ENCODE measurements around the gene RER1.

The RER1 gene

DNA sequence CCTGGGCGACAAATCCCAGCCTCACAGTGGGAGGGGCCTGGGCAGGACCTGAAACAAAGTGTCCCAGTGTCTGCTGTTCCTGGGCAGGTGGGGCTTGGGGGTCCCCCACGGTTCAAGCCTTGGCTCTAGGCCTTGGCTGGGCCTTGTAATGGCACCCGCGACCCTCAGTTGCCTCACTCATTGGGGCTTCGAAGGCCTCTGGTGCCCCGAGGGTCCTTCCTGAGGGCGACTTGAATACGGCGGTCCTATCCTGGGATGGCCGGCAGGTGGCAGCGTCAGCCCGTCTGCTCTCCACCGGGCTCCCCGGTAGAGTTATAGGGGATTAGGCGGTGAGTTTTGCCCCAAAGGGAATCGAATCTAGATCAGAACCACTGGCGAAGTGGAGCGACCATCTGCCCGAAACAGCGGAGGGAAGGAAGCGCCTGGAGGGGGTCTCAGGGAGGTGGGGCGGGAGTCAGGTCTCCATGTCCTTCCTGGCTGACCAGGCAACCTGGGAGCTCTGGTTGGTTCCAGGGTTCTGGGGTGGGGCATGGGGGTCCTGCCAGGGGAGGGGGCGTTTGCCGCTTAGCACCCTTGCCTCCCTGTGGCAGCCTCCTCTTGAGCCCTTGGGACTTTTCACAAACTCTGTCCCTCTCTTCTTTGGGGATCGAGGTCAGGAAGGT is 22.8 kb downstream of the RER1 start:
- H3K4me3 ChIP-seq (ENCODE audit: low read depth, low read length): peak overlapping the region; percentile 85
- DNase-seq (ENCODE audit: low read depth): peak; percentile 84
- TF ChIP-seq, protein P1, sequence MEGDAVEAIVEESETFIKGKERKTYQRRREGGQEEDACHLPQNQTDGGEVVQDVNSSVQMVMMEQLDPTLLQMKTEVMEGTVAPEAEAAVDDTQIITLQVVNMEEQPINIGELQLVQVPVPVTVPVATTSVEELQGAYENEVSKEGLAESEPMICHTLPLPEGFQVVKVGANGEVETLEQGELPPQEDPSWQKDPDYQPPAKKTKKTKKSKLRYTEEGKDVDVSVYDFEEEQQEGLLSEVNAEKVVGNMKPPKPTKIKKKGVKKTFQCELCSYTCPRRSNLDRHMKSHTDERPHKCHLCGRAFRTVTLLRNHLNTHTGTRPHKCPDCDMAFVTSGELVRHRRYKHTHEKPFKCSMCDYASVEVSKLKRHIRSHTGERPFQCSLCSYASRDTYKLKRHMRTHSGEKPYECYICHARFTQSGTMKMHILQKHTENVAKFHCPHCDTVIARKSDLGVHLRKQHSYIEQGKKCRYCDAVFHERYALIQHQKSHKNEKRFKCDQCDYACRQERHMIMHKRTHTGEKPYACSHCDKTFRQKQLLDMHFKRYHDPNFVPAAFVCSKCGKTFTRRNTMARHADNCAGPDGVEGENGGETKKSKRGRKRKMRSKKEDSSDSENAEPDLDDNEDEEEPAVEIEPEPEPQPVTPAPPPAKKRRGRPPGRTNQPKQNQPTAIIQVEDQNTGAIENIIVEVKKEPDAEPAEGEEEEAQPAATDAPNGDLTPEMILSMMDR (IDR thresholded peaks at IDR 0.05; ENCODE audit: insufficient read depth, low read depth, low read length, missing control alignments): peak; percentile 91

- TF ChIP-seq, protein P1 (IDR thresholded peaks at IDR 0.05; ENCODE audit: insufficient read depth, low read depth, low read length, missing control alignments): no peak
- DNase-seq (ENCODE audit: low read depth): no peak
- peak overlapping the region; percentile 33 for H3K4me3 ChIP-seq (ENCODE audit: low read depth, low read length)
Measured at GRCh38 chr1:2415337-2415736, 23.7 kb downstream of the RER1 start.

DNA sequence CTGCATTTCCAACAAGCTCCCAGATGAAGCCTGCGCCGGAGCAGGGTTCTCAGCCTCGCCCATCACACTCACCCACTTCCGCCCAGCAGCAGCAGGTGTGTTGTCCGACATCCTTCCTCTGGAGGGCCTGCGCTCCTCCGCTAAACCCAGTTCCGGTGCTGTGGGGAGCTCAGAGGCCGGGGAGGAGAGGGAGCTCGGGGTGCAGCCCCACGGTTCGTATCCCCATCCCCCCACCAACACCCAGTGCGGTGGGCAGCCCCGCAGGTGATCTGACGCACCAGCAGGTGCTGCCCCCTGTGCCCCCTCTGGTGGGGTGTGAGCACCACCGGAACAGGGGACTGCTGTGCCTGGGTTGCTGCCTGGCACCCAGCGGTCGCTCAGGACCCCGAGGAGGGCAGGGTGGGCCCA is 24.2 kb downstream of the RER1 start:
- peak overlapping the region; percentile 33 for H3K4me3 ChIP-seq (ENCODE audit: low read depth, low read length)
- TF ChIP-seq, protein P1 (IDR thresholded peaks at IDR 0.05; ENCODE audit: insufficient read depth, low read depth, low read length, missing control alignments): no peak
- peak; percentile 73 for DNase-seq (ENCODE audit: low read depth)

- TF ChIP-seq, protein P1 (IDR thresholded peaks at IDR 0.05; ENCODE audit: insufficient read depth, low read depth, low read length, missing control alignments): no peak
- no peak for DNase-seq (ENCODE audit: low read depth)
- H3K4me3 ChIP-seq (ENCODE audit: low read depth, low read length): peak overlapping the region; percentile 33
Measured at GRCh38 chr1:2416403-2416802, 24.8 kb downstream of the RER1 start.

DNA sequence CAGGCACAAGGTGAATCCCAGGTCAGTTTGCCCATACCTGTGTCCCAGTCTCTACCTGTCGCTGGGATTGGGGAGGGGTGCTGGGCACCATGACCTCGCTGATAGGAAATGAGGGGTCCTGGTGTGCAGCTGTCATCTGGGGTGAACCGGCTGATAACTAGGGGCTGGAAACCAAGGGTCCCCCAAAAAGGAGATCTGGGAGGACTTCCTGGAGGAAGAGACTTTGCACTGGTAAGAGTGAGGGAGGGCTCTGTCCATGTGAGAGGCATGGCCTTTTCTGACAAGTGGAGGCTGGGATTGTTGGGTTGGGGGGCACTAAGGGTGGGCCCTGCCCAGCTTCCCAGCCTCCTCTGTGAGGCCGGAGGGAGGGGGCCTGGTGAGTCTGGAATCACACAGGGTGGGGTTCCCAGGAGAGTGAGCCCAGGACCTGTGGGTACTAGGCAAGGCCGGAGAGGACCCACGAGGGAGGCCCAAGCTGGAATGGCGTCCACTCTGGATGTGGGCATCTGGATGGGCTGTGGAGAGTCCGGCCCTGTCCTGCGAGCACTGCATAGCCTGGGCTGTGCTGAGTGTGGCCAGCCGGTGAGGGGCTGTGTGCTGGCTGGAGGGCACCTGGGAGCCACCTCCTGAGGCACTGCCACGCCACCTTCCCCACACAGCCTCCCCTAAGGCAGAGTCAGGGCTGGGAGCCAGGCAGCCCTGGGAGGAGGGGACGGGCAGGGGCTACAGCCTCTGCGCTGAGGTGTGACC is 25.6 kb downstream of the RER1 start:
- TF ChIP-seq, protein P1 (IDR thresholded peaks at IDR 0.05; ENCODE audit: insufficient read depth, low read depth, low read length, missing control alignments): no peak
- H3K4me3 ChIP-seq (ENCODE audit: low read depth, low read length): no peak overlapping the region
- DNase-seq (ENCODE audit: low read depth): no peak

DNA sequence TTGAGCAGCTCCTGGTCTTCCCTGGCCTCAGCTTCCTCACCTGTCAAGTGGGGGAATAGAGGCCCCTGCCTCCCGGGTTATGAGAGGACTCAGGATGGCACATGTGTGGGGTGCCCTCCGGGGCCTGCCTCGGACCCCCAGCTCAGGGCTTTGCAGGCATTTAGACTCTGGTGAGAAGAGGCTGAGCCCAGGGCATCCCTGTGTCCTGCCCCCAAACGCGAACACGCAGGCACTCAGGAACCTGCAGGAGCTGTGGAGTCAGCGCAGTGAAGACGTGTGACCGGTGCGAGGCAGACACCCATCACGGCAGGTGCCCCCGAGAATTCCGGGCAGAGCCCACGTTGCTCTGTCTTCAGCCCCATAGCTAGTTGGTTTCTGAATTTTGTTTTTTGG is 26.2 kb downstream of the RER1 start:
- H3K4me3 ChIP-seq (ENCODE audit: low read depth, low read length): no peak overlapping the region
- DNase-seq (ENCODE audit: low read depth): no peak
- TF ChIP-seq, protein P1 (IDR thresholded peaks at IDR 0.05; ENCODE audit: insufficient read depth, low read depth, low read length, missing control alignments): no peak
